ENCODE results near the gene CTDNEP1.

Gene CTDNEP1

GRCh38 chr17:7218166-7218565 is 33.4 kb downstream of the CTDNEP1 start:
- Histone ChIP-seq H3K4me1 (ENCODE audit: control insufficient read depth in 1 of 2, insufficient read depth in 2 of 2, low read length in 2 of 2) (peaks cover 47 to 63% of the 10 kb centered on the region in 2 experiments), H2AFZ (ENCODE audit: insufficient read depth, low read length, poor library complexity) (no peak overlapping the region), H4K91ac (ENCODE audit: low read depth, low read length) (peak overlapping the region; percentile 73), H3K79me2 (ENCODE audit: control insufficient read depth, insufficient read depth, low read length, poor library complexity) (peaks cover 10% of the 10 kb centered on the region), H3K4ac (ENCODE audit: low read depth, low read length) (peak overlapping the region; percentile 28), H3K4me2 (ENCODE audit: low read length) (no peak overlapping the region), H2BK12ac (ENCODE audit: low read length) (peak overlapping the region; percentile 80), H3K9ac (ENCODE audit: low read length) (no peak overlapping the region), H3K79me1 (ENCODE audit: low read length) (peaks cover 26% of the 10 kb centered on the region), H2AK5ac (ENCODE audit: low read length) (peak overlapping the region; percentile 86), H3K27ac (ENCODE audit: low read depth, low read length) (no peak overlapping the region), H3K9me3 (ENCODE audit: insufficient read depth, low read depth, low read length) (no peaks in the 10 kb centered on the region), H2BK120ac (ENCODE audit: insufficient read depth, low read length, poor library complexity) (peak overlapping the region; percentile 18), H3K36me3 (ENCODE audit: control insufficient read depth in 1 of 2, insufficient read depth in 2 of 2, low read length in 2 of 2) (peaks cover 23 to 26% of the 10 kb centered on the region in 2 experiments), H3K14ac (ENCODE audit: low read length) (peak overlapping the region; percentile 54), H4K12ac (ENCODE audit: low read depth, low read length) (peak overlapping the region; percentile 58), H3K23ac (ENCODE audit: low read length) (no peak overlapping the region), H3K27me3 (ENCODE audit: insufficient read depth, low read length) (no peaks in the 10 kb centered on the region), H3K4me3 (ENCODE audit: low read depth, low read length) (no peak overlapping the region), H3K18ac (ENCODE audit: low read length) (no peak overlapping the region), H4K8ac (ENCODE audit: low read depth, low read length) (peak overlapping the region; percentile 68), H2BK5ac (ENCODE audit: low read depth, low read length, poor library complexity) (no peak overlapping the region)
- DNase-seq = no peak
- WGBS (ENCODE audit: extremely low coverage, insufficient coverage, insufficient read length) = no CpG with 5 or more reads among the region's 6 CpGs

- no CpG with 5 or more reads among the region's 32 CpGs for WGBS (ENCODE audit: extremely low coverage, insufficient coverage, insufficient read length)
These were observed 34.2 kb downstream of the CTDNEP1 start for GRCh38 chr17:7217113-7217987.

GRCh38 chr17:7216242-7217112 is 35.1 kb downstream of the CTDNEP1 start:
- Histone ChIP-seq H3K27me3 (ENCODE audit: insufficient read depth, low read length) (no peaks in the 10 kb centered on the region), H3K9me3 (ENCODE audit: insufficient read depth, low read depth, low read length) (no peaks in the 10 kb centered on the region), H2AK5ac (ENCODE audit: low read length) (peak overlapping the region; percentile 44), H3K4me1 (ENCODE audit: control insufficient read depth in 1 of 2, insufficient read depth in 2 of 2, low read length in 2 of 2) (peaks cover 41 to 54% of the 10 kb centered on the region in 2 experiments), H3K36me3 (ENCODE audit: control insufficient read depth in 1 of 2, insufficient read depth in 2 of 2, low read length in 2 of 2) (peaks cover 6 to 9% of the 10 kb centered on the region in 2 experiments), H3K27ac (ENCODE audit: low read depth, low read length) (peak overlapping the region; percentile 23), H3K14ac (ENCODE audit: low read length) (peak overlapping the region; percentile 4), H3K79me1 (ENCODE audit: low read length) (peaks cover 26% of the 10 kb centered on the region), H2BK12ac (ENCODE audit: low read length) (peak overlapping the region; percentile 14), H4K8ac (ENCODE audit: low read depth, low read length) (peak overlapping the region; percentile 6), H3K18ac (ENCODE audit: low read length) (peak overlapping the region; percentile 30), H3K4me3 (ENCODE audit: low read depth, low read length) (peak overlapping the region; percentile 16), H3K4me2 (ENCODE audit: low read length) (peak overlapping the region; percentile 60), H4K91ac (ENCODE audit: low read depth, low read length) (peak overlapping the region; percentile 45), H3K9ac (ENCODE audit: low read length) (no peak overlapping the region), H2BK120ac (ENCODE audit: insufficient read depth, low read length, poor library complexity) (no peak overlapping the region), H3K4ac (ENCODE audit: low read depth, low read length) (no peak overlapping the region), H3K23ac (ENCODE audit: low read length) (no peak overlapping the region), H2AFZ (ENCODE audit: insufficient read depth, low read length, poor library complexity) (no peak overlapping the region), H2BK5ac (ENCODE audit: low read depth, low read length, poor library complexity) (no peak overlapping the region), H4K12ac (ENCODE audit: low read depth, low read length) (no peak overlapping the region), H3K79me2 (ENCODE audit: control insufficient read depth, insufficient read depth, low read length, poor library complexity) (peaks cover 10% of the 10 kb centered on the region)
- WGBS (ENCODE audit: extremely low coverage, insufficient coverage, insufficient read length) = no CpG with 5 or more reads among the region's 7 CpGs
- DNase-seq = no peak

More at GRCh38 chr17:7217113-7217987, 34.2 kb downstream of the CTDNEP1 start:
- H3K36me3 ChIP-seq (ENCODE audit: control insufficient read depth in 1 of 2, insufficient read depth in 2 of 2, low read length in 2 of 2) = peaks cover 15 to 18% of the 10 kb centered on the region in 2 experiments
- no peak overlapping the region for H3K9ac ChIP-seq (ENCODE audit: low read length)
- peak overlapping the region; percentile 68 for H4K8ac ChIP-seq (ENCODE audit: low read depth, low read length)
- peak overlapping the region; percentile 11 for H2BK5ac ChIP-seq (ENCODE audit: low read depth, low read length, poor library complexity)
- H3K4ac ChIP-seq (ENCODE audit: low read depth, low read length) = peak overlapping the region; percentile 28
- H2AFZ ChIP-seq (ENCODE audit: insufficient read depth, low read length, poor library complexity) = no peak overlapping the region
- no peak overlapping the region for H4K12ac ChIP-seq (ENCODE audit: low read depth, low read length)
- peak overlapping the region; percentile 60 for H3K4me2 ChIP-seq (ENCODE audit: low read length)
- no peak overlapping the region for H3K23ac ChIP-seq (ENCODE audit: low read length)
- H2BK120ac ChIP-seq (ENCODE audit: insufficient read depth, low read length, poor library complexity) = peak overlapping the region; percentile 16
- peak overlapping the region; percentile 5 for H3K18ac ChIP-seq (ENCODE audit: low read length)
- no peak for DNase-seq
- no peaks in the 10 kb centered on the region for H3K27me3 ChIP-seq (ENCODE audit: insufficient read depth, low read length)
- H2AK5ac ChIP-seq (ENCODE audit: low read length) = peak overlapping the region; percentile 86
- peaks cover 26% of the 10 kb centered on the region for H3K79me1 ChIP-seq (ENCODE audit: low read length)
- H3K79me2 ChIP-seq (ENCODE audit: control insufficient read depth, insufficient read depth, low read length, poor library complexity) = peaks cover 10% of the 10 kb centered on the region
- H4K91ac ChIP-seq (ENCODE audit: low read depth, low read length) = peak overlapping the region; percentile 73
- peaks cover 44 to 55% of the 10 kb centered on the region in 2 experiments for H3K4me1 ChIP-seq (ENCODE audit: control insufficient read depth in 1 of 2, insufficient read depth in 2 of 2, low read length in 2 of 2)
- peak overlapping the region; percentile 80 for H2BK12ac ChIP-seq (ENCODE audit: low read length)
- no peak overlapping the region for H3K27ac ChIP-seq (ENCODE audit: low read depth, low read length)
- H3K4me3 ChIP-seq (ENCODE audit: low read depth, low read length) = peak overlapping the region; percentile 16
- no peaks in the 10 kb centered on the region for H3K9me3 ChIP-seq (ENCODE audit: insufficient read depth, low read depth, low read length)
- no peak overlapping the region for H3K14ac ChIP-seq (ENCODE audit: low read length)

GRCh38 chr17:7215652-7216180 is 35.8 kb downstream of the CTDNEP1 start:
- Histone ChIP-seq H3K27me3 (ENCODE audit: insufficient read depth, low read length) (no peaks in the 10 kb centered on the region), H3K79me2 (ENCODE audit: control insufficient read depth, insufficient read depth, low read length, poor library complexity) (peaks cover 9% of the 10 kb centered on the region), H2BK5ac (ENCODE audit: low read depth, low read length, poor library complexity) (no peak overlapping the region), H3K23ac (ENCODE audit: low read length) (no peak overlapping the region), H2BK120ac (ENCODE audit: insufficient read depth, low read length, poor library complexity) (peak overlapping the region; percentile 12), H3K4me2 (ENCODE audit: low read length) (peak overlapping the region; percentile 75), H3K4me1 (ENCODE audit: control insufficient read depth in 1 of 2, insufficient read depth in 2 of 2, low read length in 2 of 2) (peaks cover 33 to 49% of the 10 kb centered on the region in 2 experiments), H3K14ac (ENCODE audit: low read length) (peak overlapping the region; percentile 6), H3K27ac (ENCODE audit: low read depth, low read length) (peak overlapping the region; percentile 66), H3K79me1 (ENCODE audit: low read length) (peaks cover 24% of the 10 kb centered on the region), H4K91ac (ENCODE audit: low read depth, low read length) (no peak overlapping the region), H4K12ac (ENCODE audit: low read depth, low read length) (no peak overlapping the region), H2AK5ac (ENCODE audit: low read length) (no peak overlapping the region), H2BK12ac (ENCODE audit: low read length) (no peak overlapping the region), H3K36me3 (ENCODE audit: control insufficient read depth in 1 of 2, insufficient read depth in 2 of 2, low read length in 2 of 2) (peaks cover 0 to 2% of the 10 kb centered on the region in 2 experiments), H3K18ac (ENCODE audit: low read length) (no peak overlapping the region), H2AFZ (ENCODE audit: insufficient read depth, low read length, poor library complexity) (no peak overlapping the region), H3K9me3 (ENCODE audit: insufficient read depth, low read depth, low read length) (no peaks in the 10 kb centered on the region), H3K4ac (ENCODE audit: low read depth, low read length) (no peak overlapping the region), H3K9ac (ENCODE audit: low read length) (no peak overlapping the region), H3K4me3 (ENCODE audit: low read depth, low read length) (no peak overlapping the region), H4K8ac (ENCODE audit: low read depth, low read length) (no peak overlapping the region)
- no peak for DNase-seq
- WGBS (ENCODE audit: extremely low coverage, insufficient coverage, insufficient read length) = no CpG with 5 or more reads among the region's 10 CpGs

All from trophoblast cell (in vitro differentiated cells and primary cell).